Measurements from ENCODE around the gene PRKAR1A. TPM values are rescaled to one million over a fixed set of nuclear protein-coding genes. Genes with fewer than 3 reads are reported as not detected.

Gene PRKAR1A
- total and polyA plus RNA-seq, 4 donors, result 97.0 to 297 (median 178) TPM

GRCh38 chr17:68595986-68596385 lies 83.8 kb downstream of the PRKAR1A start:
- H3K27me3 ChIP-seq (ENCODE audit: control insufficient read depth in 1 of 2, insufficient read depth in 2 of 2, low read length in 1 of 2), result peaks cover 0 to 2% of the 10 kb centered on the region in 2 donors
- H3K9me3 ChIP-seq (ENCODE audit: control insufficient read depth, low read length), result no peaks in the 10 kb centered on the region
- H3K36me3 ChIP-seq (ENCODE audit: control insufficient read depth in 1 of 2, insufficient read depth in 2 of 2, low read length in 1 of 2), result no peaks in the 10 kb centered on the region
- intact Hi-C loops (cut with DNase I), result no loop called here
- DNase-seq (no peak), ATAC-seq (ENCODE audit: low FRiP score) (no peak)
- WGBS, 2 donors, result 46 to 56% methylated on average over 2 of the region's 2 CpGs
- H3K27ac ChIP-seq (ENCODE audit: low read depth in 1 of 2, low read length in 2 of 2), result no peak overlapping the region
- H3K4me3 ChIP-seq (ENCODE audit: low read length in 2 of 2), result no peak overlapping the region
- H3K4me1 ChIP-seq (ENCODE audit: control insufficient read depth in 1 of 2, insufficient read depth in 2 of 2, low read length in 2 of 2), result no peaks in the 10 kb centered on the region

GRCh38 chr17:68596411-68596945 lies 84.2 kb downstream of the PRKAR1A start:
- Histone ChIP-seq H3K4me3 (ENCODE audit: low read length in 2 of 2) (no peak overlapping the region), H3K27ac (ENCODE audit: low read depth in 1 of 2, low read length in 2 of 2) (no peak overlapping the region), H3K4me1 (ENCODE audit: control insufficient read depth in 1 of 2, insufficient read depth in 2 of 2, low read length in 2 of 2) (no peaks in the 10 kb centered on the region), H3K27me3 (ENCODE audit: control insufficient read depth in 1 of 2, insufficient read depth in 2 of 2, low read length in 1 of 2) (peaks cover 0 to 2% of the 10 kb centered on the region in 2 donors), H3K36me3 (ENCODE audit: control insufficient read depth in 1 of 2, insufficient read depth in 2 of 2, low read length in 1 of 2) (no peaks in the 10 kb centered on the region), H3K9me3 (ENCODE audit: control insufficient read depth, low read length) (no peaks in the 10 kb centered on the region)
- intact Hi-C loops (cut with DNase I), result no loop called here
- DNase-seq (no peak), ATAC-seq (ENCODE audit: low FRiP score) (no peak)
- WGBS, 2 donors, result 79 to 83% methylated on average over 5 of the region's 5 CpGs

GRCh38 chr17:68598074-68598473 lies 85.8 kb downstream of the PRKAR1A start:
- Histone ChIP-seq H3K9me3 (ENCODE audit: control insufficient read depth, low read length) (no peaks in the 10 kb centered on the region), H3K4me1 (ENCODE audit: control insufficient read depth in 1 of 2, insufficient read depth in 2 of 2, low read length in 2 of 2) (no peaks in the 10 kb centered on the region), H3K4me3 (ENCODE audit: low read length in 2 of 2) (no peak overlapping the region), H3K36me3 (ENCODE audit: control insufficient read depth in 1 of 2, insufficient read depth in 2 of 2, low read length in 1 of 2) (no peaks in the 10 kb centered on the region), H3K27me3 (ENCODE audit: control insufficient read depth in 1 of 2, insufficient read depth in 2 of 2, low read length in 1 of 2) (peaks cover 0 to 2% of the 10 kb centered on the region in 2 donors), H3K27ac (ENCODE audit: low read depth in 1 of 2, low read length in 2 of 2) (no peak overlapping the region)
- ATAC-seq (ENCODE audit: low FRiP score) (no peak), DNase-seq (no peak)
- 97 to 98% methylated on average over 4 of the region's 4 CpGs for WGBS, 2 donors
- intact Hi-C loops (cut with DNase I), result no loop called here

GRCh38 chr17:68598545-68598961 lies 86.3 kb downstream of the PRKAR1A start:
- no peak for DNase-seq
- WGBS, 2 donors, result 93 to 94% methylated on average over 4 of the region's 4 CpGs
- Histone ChIP-seq H3K36me3 (ENCODE audit: control insufficient read depth in 1 of 2, insufficient read depth in 2 of 2, low read length in 1 of 2) (no peaks in the 10 kb centered on the region), H3K4me1 (ENCODE audit: control insufficient read depth in 1 of 2, insufficient read depth in 2 of 2, low read length in 2 of 2) (no peaks in the 10 kb centered on the region), H3K27me3 (ENCODE audit: control insufficient read depth in 1 of 2, insufficient read depth in 2 of 2, low read length in 1 of 2) (peaks cover 0 to 2% of the 10 kb centered on the region in 2 donors), H3K9me3 (ENCODE audit: control insufficient read depth, low read length) (no peaks in the 10 kb centered on the region), H3K27ac (ENCODE audit: low read depth in 1 of 2, low read length in 2 of 2) (no peak overlapping the region), H3K4me3 (ENCODE audit: low read length in 2 of 2) (no peak overlapping the region)
- no peak for ATAC-seq (ENCODE audit: low FRiP score)
- intact Hi-C loops (cut with DNase I), result no loop called here

- no peaks in the 10 kb centered on the region for H3K9me3 ChIP-seq (ENCODE audit: control insufficient read depth, low read length)
- no peak for DNase-seq
- intact Hi-C loops (cut with DNase I), result no loop called here
- H3K27me3 ChIP-seq (ENCODE audit: control insufficient read depth in 1 of 2, insufficient read depth in 2 of 2, low read length in 1 of 2), result peaks cover 0 to 2% of the 10 kb centered on the region in 2 donors
- no peak for ATAC-seq (ENCODE audit: low FRiP score)
- 86% methylated on average over 4 of the region's 4 CpGs for WGBS, 2 donors
- no peaks in the 10 kb centered on the region for H3K4me1 ChIP-seq (ENCODE audit: control insufficient read depth in 1 of 2, insufficient read depth in 2 of 2, low read length in 2 of 2)
- H3K36me3 ChIP-seq (ENCODE audit: control insufficient read depth in 1 of 2, insufficient read depth in 2 of 2, low read length in 1 of 2), result no peaks in the 10 kb centered on the region
- no peak overlapping the region for H3K4me3 ChIP-seq (ENCODE audit: low read length in 2 of 2)
- no peak overlapping the region for H3K27ac ChIP-seq (ENCODE audit: low read depth in 1 of 2, low read length in 2 of 2)
Measured at GRCh38 chr17:68599091-68599490, 86.9 kb downstream of the PRKAR1A start.

- peaks cover 0 to 2% of the 10 kb centered on the region in 2 donors for H3K27me3 ChIP-seq (ENCODE audit: control insufficient read depth in 1 of 2, insufficient read depth in 2 of 2, low read length in 1 of 2)
- no peaks in the 10 kb centered on the region for H3K4me1 ChIP-seq (ENCODE audit: control insufficient read depth in 1 of 2, insufficient read depth in 2 of 2, low read length in 2 of 2)
- DNase-seq, result no peak
- intact Hi-C loops (cut with DNase I), result no loop called here
- H3K4me3 ChIP-seq (ENCODE audit: low read length in 2 of 2), result no peak overlapping the region
- H3K36me3 ChIP-seq (ENCODE audit: control insufficient read depth in 1 of 2, insufficient read depth in 2 of 2, low read length in 1 of 2), result no peaks in the 10 kb centered on the region
- ATAC-seq (ENCODE audit: low FRiP score), result no peak
- no peaks in the 10 kb centered on the region for H3K9me3 ChIP-seq (ENCODE audit: control insufficient read depth, low read length)
- H3K27ac ChIP-seq (ENCODE audit: low read depth in 1 of 2, low read length in 2 of 2), result no peak overlapping the region
- WGBS, 2 donors, result 79 to 81% methylated on average over 18 of the region's 18 CpGs
Measured at GRCh38 chr17:68599552-68600066, 87.4 kb downstream of the PRKAR1A start.

GRCh38 chr17:68600067-68600930 lies 88.1 kb downstream of the PRKAR1A start:
- H3K27ac ChIP-seq (ENCODE audit: low read depth in 1 of 2, low read length in 2 of 2), result no peak overlapping the region
- peak overlapping the region; percentile 45 to 60 for H3K4me3 ChIP-seq (ENCODE audit: low read length in 2 of 2)
- no peaks in the 10 kb centered on the region for H3K9me3 ChIP-seq (ENCODE audit: control insufficient read depth, low read length)
- H3K36me3 ChIP-seq (ENCODE audit: control insufficient read depth in 1 of 2, insufficient read depth in 2 of 2, low read length in 1 of 2), result no peaks in the 10 kb centered on the region
- no peaks in the 10 kb centered on the region for H3K4me1 ChIP-seq (ENCODE audit: control insufficient read depth in 1 of 2, insufficient read depth in 2 of 2, low read length in 2 of 2)
- peak; percentile 63 for ATAC-seq (ENCODE audit: low FRiP score)
- peaks cover 0 to 2% of the 10 kb centered on the region in 2 donors for H3K27me3 ChIP-seq (ENCODE audit: control insufficient read depth in 1 of 2, insufficient read depth in 2 of 2, low read length in 1 of 2)
- WGBS, 2 donors, result 4 to 5% methylated on average over 73 to 88 of the region's 88 CpGs
- intact Hi-C loops (cut with DNase I), result no loop called here
- peak; percentile 61 to 81 for DNase-seq

All from aorta (tissue), 5 donors.